ENCODE data around the gene ENO3.

GRCh38 chr17:4972322-4972721 is 21.4 kb downstream of the ENO3 start:
- TF ChIP-seq CTCF (conservative IDR thresholded peaks at IDR 0.05) (no peak), EZH2 (IDR thresholded peaks at IDR 0.05; ENCODE audit: low read depth) (no peak)

All from PC-9 (cell line).